HG02943 (cell line): Measurements from ENCODE around the gene GRK1.

Experiments used
- ATAC-seq: cut with Tn5 transposase; IDR thresholded peaks from one replicate; pipeline ENCODE4 v1.9.1; 2021; ENCODE audit warnings: mild to moderate bottlenecking, low read depth, moderate library complexity; ENCODE audit not compliant: unreplicated experiment

Gene GRK1

DNA sequence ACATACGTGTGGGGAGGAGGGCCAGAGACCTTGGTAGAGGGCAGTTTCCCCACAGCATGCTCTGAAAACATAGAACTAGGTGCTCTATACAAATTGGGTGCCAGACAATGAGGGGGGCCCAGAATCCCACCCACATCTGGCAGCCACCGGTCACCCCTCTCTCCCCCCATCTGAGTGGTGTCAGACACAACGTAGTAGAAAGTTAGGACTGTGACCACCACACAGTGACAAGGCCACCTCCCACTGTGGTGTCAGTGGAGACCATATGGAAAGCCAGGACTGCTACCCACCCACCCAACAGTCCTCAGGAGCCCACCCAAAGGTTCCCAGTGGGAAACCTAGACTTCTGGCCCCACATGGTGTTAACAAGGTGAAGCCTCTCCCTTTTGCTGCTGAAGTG lies 7.0 kb upstream of the GRK1 start:
- ATAC-seq = no peak

DNA sequence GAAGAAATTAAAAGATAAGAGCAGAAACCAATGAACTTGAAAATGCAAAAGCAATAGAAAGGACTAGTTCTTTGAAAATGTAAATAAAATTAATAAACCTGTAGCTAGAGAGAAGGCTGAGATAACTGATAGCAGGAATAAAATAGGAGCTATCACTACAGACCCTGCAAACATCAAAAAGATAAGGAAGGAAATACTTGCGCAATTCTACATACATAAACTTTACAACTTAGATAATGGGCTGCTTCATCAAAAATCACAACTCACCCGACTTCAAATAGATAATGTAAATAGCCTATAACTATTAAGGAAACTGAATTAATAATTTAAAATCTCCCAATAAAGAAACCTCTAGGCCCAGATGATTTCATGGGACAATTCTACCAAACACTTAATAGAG lies 5.5 kb upstream of the GRK1 start:
- no peak for ATAC-seq

- ATAC-seq = no peak
These were observed 3.1 kb upstream of the GRK1 start for GRCh38 chr13:113663934-113664333.

DNA sequence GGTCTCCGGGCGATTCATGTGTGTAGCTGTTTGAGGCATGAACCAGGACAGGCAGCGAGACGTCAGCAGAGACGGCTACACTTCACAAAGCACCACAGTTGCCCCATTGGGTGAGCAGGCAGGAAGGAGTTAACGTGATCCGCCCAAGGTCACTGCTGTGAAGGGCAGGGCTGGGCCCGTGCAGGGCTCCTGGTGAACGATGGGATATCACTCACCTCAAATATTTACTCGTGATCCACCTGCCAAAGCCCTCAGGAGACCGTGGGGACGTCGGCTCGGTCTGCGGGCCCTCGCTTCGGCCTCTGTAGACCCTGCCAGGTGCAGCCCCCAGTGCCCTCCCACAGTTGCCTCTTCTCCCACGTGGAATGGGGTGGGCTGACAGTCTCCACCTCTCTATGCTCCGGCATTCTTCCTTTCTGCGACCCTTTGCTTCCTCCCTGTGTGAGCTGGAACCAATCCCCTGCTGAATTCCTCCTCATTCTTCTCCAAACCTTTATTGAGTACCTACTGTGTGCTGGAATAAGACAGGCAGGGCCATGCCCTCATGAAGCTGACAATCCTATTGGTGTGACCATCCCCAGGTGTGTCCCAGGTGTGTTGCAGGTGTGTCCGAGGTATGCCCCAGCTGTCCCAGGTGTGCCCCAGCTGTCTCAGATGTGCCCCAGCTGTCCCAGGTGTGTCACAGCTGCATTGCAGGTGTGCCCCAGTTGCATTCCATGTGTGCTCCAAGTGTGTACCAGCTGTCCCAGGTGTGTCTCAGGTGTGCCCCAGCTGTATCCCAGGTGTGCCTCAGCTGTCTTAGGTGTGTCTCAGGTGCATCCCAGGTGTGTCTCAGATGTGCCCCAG lies 2.0 kb upstream of the GRK1 start:
- ATAC-seq = no peak

- no peak for ATAC-seq
These were observed 1.3 kb upstream of the GRK1 start for GRCh38 chr13:113665597-113666328.

DNA sequence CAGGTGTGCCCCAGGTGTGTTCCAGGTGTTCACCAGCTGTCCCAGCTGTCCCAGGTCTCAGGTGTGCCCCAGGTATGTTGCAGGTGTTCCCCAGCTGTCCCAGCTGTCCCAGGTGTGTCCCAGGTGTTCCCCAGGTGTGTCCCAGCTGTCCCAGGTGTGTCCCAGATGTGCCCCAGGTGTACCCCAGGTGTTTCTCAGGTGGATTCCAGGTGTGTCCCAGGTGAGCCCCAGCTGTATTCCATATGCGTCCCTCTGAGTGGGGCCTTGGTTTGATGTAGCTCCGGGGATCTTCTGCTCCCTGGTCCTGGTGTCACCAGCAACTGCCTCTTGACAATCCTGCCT lies 719 bp upstream of the GRK1 start:
- ATAC-seq = no peak

- no peak for ATAC-seq
These were observed 912 bp downstream of the GRK1 start for GRCh38 chr13:113667771-113668490.

DNA sequence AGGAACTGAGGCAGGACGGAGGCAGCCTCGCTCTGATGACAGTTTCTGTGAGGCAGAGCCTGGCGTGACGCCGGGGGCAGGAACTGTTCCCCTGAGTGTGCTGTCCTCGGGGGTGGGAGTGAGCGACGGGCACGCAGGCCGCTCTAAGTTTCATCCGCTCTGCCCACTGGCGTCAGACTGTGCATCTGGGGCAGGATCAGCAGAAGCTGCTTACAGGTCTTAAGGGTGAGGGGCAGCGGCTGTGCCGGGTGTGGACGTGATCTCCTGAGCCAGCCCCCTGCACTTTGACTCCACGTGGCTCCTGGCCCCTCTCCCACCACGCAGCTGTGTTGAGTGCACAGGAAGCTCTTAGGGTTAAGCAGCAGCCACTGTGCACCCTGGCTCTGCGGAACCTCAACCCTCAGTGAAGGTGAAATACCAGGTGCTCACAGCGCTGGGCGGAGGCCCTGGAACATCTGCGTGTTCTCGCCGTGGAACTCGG lies 1.5 kb downstream of the GRK1 start:
- no peak for ATAC-seq

GRCh38 chr13:113669231-113669754 lies 2.3 kb downstream of the GRK1 start:
- ATAC-seq = no peak

DNA sequence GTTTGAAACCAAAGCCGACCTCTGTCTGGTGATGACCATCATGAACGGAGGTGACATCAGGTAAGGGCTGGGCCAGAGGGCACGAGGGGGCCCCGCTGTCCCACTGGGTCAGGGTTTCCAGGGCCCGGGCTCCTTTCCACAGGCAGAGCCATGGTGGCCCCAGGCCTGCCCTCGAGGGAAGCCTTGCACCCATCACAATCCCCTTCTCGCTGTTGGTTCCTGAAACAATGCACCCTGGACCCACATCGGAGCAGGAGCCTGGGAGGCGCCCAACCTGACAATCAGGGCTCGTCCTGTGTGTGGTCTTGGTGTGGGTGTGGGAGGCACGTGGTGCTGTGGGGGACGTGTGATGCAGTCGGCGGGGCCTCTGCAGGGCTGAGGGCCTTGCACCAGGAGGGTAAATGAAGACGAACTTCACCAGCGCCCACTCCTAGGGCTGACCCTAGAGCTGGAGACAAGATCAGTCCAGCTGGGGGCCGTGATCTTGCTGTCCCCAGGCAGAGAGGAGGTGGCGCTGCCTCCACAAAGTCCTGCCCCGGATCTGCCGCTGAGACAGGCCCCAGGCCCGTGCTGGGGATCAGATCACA lies 2.8 kb downstream of the GRK1 start:
- ATAC-seq = no peak

GRCh38 chr13:113670541-113670940 lies 3.5 kb downstream of the GRK1 start:
- no peak for ATAC-seq

DNA sequence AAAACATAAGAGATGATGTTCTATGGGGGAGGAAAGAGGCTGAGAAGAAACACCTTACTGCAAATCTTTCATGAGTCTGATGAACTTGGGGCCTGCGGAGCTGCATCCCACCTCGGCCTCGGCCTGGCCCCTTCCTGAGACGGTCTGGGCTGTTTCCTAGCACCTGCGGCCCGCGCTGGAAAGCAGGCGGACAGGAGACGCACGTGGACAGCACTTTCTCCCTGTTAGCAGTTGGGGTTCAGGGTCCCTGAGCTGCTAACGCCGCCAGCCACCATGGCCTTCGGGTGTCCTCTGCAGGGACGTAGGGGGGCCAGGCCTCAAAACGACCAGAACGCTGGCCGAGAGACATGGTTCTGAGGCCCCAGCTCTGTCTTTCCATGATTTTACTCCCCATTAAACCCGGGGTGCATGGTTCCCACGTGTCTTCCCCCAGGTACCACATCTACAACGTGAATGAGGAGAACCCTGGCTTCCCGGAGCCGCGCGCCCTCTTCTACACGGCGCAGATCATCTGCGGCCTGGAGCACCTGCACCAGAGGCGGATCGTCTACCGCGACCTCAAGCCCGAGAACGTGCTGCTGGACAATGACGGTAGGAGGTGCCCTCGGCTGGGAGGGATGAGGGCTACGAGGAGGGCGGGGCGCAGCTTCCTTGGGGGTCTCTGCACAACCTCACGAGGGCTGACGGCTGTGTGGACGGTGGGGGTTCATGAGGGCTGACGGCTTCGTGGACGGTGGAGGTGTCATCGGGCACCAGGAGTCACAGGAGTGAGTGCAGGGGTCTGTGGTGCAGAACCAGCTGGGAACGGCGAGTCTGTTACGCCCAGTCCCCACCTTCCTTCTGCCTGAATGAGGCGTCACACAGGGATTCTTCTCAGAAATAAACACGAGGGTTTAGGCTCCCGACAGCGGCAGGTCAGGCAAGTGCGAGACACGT lies 4.3 kb downstream of the GRK1 start:
- ATAC-seq = no peak

DNA sequence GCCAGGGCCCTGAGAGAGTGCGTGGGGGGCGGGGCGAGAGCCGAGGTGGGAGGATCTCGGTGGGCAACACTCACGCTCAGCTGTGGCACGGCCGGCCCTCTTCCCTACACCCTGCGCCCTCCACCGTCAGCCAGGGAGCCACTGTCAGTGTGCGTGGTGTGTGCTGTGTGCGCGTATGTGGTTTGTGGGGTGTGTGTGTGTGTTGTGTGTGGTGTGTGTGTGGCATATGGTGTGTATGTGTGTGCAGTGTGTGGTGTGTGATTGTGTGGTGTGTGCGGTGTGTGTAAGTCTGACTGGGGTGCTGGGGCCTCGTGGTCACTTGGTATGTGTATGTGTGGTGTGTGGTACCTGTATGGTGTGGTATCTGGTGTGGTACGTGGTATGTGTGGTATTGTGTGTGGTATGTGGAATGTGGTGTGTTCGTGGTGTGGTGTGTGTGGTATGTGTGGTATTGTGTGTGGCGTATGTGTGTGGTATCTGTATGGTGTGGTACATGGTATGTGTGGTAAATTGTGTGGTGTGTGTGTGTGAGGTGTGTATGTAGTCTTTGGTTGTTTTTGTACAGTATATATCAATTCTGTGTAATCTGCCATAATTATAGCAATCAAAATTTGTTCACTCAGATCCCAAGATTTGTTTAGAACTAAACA lies 5.1 kb downstream of the GRK1 start:
- ATAC-seq = no peak

- no peak for ATAC-seq
These were observed 55.9 kb downstream of the GRK1 start for GRCh38 chr13:113722921-113723320.

DNA sequence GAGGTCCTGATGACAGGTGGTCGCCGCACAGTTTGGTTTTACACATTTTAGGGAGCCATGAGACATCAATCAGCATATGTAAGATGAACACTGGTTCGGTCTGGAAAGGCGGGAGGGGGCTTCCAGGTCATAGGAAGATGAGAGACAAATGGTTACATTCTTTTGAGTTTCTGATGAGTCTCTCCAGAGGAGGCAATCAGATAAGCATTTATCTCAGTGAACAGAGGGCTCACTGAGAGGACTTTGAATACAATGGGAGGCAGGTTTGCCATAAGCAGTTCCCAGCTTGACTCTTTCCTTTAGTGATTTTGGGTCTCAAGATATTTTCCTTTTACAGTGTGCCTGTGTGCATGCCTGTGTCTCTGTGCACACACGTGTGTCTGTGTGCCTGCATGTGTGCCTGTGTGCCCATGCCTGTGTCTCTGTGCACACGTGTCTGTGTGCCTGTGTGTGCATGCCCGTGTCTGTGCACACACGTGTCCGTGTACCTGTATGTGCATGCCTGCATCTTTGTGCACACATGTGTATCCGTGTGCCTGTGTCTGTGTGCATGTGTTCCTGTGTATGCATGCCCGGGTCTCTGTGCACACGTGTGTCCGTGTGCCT lies 56.5 kb downstream of the GRK1 start:
- no peak for ATAC-seq

DNA sequence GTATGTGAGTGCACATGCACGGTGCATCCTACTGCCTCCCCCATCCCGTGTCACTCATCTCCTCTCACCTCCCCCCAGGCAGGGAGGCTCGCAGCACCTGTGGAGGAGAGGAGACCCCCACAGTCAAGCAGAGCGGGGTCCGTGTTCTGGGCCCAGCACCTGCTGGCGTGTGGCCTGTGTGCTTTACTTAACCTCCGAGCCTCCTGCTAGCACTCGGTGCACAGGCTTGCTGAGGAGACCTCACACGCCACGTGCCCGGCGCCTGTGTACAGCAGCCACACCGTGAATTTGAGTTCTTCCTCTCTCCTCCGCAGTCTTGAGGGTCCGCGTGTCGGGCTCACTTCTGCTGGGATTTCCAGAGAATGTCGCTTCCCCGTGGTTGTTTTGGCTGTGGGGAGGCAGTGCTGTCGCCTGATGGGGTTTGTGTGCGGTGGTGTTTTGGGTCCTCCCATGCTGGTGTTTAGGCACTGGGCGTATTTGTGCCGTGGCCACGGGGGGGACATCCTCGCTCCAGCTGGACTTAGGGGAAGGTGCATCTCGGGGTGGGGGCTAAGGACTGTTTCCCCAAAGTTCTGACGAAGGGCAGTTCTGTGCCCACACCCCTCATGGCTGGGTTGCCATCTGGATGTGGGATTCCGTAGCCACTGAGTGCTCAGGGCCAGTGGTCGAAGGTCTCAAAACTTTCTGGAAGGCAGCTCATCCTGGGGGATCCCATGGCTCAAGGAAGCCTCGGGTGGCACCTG lies 57.2 kb downstream of the GRK1 start:
- ATAC-seq = no peak

DNA sequence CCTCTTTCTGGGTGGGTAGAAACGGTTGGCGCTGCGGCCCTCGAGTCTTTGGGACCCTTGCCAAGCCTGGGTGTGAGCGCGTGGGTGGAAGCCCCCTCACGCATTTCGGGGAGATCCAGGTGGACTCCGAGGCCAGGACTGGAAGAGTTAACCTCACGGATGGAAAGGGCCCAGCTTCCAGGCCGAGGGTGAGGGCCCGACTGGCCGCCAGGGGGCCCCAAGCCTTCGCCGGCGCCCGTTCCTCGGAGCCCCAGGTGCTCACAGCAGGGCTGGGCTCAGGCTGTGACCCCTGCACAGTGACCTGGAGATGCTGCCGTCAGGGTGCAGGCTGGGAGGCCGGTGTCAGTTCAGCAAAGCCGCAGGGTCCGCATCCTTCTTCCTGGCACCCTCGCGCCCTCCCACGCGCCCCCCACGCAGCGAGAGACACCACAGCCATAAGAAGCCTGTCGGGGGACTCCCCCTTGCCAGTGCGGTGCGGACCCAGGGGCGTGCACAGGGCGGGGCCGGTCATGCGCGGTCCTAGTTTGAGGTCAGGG lies 57.8 kb downstream of the GRK1 start:
- peak; percentile 85 for ATAC-seq
